Umbilical cord (tissue), 2 donors: ENCODE results near the gene FN3K. TPM values are rescaled to one million over a fixed set of nuclear protein-coding genes. Genes with fewer than 3 reads are reported as not detected.
"Not testable (repeated sequence)": the region's sequence is repeated elsewhere in the genome, so short reads cannot be mapped to it uniquely, and the experiment has no call there.

Experiments used
- DNase-seq: peaks from one replicate; pipeline ENCODE4 v3.0.0-alpha.2; 2015; ENCODE audit warnings: low spot score
- total RNA-seq: library from RNA; depleted of rRNA; stranded (reverse); fragments of >200 nt; gene quantifications from one replicate; pipeline ENCODE4 v1.2.3, GENCODE V29; 2014; ENCODE audit warnings: low replicate concordance; ENCODE audit not compliant: insufficient read depth

The FN3K gene
- total RNA-seq, 1 donor from 2014 or later = 3.4 TPM

- peak; percentile 30 for DNase-seq
Measured at GRCh38 chr17:82775001-82775823, 39.8 kb downstream of the FN3K start.

DNA sequence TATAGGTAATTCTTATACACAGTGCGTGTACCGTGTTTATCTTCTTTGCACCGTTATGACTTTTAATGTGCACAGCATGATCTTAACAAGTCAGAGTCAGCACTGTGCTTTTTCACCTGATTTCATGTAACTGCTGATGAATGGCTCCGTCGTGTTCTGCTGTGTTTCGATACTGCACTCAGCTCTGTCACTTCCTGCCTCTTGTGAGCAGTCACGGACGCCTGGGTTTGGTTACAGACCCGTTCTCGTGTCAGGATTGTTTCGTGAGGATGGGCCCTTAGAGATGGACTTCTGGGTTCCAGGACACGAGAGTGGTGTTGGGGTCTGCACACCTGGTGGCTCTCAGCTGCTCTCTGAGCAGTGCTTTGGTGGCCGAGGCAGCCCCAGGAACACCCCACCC is 41.0 kb downstream of the FN3K start:
- DNase-seq = no peak

GRCh38 chr17:82777778-82778375 is 42.5 kb downstream of the FN3K start:
- not testable (repeated sequence) for DNase-seq

DNA sequence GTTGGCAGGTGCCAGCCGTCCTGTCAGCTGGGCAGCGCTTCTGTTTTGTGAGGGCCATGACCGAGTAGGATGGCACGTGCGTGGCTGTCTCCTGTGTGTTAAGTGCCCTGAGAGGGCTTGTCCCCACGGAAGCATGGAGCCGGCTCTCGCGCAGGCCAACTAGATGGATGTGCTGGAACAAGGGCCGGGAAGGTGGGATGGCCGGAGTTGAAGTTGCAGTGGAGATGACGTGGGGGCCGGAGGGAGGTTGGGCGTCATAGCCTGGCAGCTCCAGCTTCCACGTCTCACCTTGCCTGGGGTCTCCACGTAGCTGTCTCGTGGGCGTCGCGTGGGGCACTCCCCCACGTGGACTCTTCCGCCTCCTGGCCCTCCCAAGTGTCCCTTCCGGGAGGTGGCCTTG is 44.1 kb downstream of the FN3K start:
- no peak for DNase-seq

- DNase-seq = no peak
Measured at GRCh38 chr17:82780195-82780594, 44.8 kb downstream of the FN3K start.

DNA sequence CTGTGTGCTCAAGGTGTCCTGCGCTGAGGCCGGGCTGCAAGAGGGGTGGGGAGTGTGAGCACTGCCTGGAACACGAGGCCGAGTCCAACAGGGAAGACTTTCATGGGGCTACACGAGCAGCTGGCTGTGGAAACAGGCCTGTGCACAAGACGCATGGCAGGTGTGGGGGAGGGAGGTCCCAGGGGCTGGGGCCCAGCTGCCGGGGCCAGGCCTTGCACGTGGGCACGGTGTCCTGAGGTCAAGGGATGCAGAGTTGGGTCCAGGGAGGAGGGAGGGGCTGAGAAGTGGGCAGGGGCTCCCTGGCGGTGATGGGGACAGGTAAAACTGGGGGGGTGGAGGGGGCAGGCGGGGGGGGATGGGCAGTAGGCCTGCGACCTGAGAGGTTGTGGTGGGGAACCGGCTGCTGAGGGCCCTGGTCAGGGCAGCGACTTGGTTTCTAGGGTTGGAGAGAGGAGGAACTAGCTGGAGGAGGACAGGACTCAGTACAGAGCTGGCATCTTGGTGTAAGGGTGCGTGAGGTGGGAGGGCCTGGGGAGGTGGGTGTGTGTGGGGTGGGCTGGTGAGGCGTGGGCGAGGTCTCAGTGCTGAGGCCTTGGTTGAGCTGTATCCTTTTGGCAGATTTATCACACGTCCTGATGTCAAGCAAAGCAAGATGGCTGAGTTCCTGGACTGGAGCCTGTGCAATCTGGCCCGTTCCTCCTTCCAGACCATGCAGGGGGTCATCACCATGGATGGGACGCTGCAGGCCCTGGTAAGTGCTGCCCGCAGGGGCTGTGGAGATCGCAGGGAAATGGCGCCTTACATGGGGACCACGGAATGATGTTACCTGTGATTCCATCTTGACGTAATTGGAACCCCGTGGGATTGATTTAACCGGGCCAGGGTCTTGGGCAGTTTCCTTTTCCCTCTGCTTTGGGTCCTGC is 45.8 kb downstream of the FN3K start:
- no peak for DNase-seq

GRCh38 chr17:82781894-82782274 is 46.5 kb downstream of the FN3K start:
- DNase-seq = peak; percentile 80

GRCh38 chr17:82782657-82783207 is 47.3 kb downstream of the FN3K start:
- DNase-seq = no peak

GRCh38 chr17:82783498-82783897 is 48.1 kb downstream of the FN3K start:
- no peak for DNase-seq

DNA sequence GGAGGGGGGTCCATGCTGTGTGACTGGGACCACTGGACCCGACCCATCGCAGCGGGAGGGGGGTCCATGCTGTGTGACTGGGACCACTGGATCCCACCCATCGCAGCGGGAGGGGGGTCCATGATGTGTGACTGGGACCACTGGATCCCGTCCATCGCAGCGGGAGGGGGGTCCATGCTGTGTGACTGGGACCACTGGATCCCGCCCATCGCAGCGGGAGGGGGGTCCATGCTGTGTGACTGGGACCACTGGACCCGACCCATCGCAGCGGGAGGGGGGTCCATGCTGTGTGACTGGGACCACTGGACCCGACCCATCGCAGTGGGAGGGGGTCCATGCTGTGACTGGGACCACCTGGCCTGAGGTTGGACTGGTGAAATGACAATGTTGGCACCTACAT is 50.2 kb downstream of the FN3K start:
- not testable (repeated sequence) for DNase-seq

DNA sequence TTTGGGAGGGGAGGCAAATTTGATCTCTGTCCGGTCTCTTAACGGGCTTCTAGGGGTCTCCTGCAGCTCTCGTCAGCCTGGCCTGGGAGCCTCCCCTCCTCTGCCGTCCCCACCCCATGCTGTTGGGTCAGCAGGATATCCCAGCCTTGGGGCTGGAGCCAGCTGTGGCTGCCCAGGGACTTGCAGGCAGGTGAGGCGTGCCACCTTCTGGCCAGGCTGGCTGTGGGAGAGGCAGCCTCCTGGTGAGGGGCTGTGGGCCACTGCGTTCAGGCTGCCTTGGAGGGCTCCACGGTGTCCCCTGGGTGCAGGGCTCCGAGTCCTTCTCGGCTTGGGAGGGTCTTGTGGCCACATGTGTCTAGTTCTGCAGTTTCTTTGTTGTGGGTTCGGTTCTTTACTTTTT is 51.0 kb downstream of the FN3K start:
- no peak for DNase-seq

GRCh38 chr17:82787081-82787848 is 51.9 kb downstream of the FN3K start:
- DNase-seq = peak; percentile 35

DNA sequence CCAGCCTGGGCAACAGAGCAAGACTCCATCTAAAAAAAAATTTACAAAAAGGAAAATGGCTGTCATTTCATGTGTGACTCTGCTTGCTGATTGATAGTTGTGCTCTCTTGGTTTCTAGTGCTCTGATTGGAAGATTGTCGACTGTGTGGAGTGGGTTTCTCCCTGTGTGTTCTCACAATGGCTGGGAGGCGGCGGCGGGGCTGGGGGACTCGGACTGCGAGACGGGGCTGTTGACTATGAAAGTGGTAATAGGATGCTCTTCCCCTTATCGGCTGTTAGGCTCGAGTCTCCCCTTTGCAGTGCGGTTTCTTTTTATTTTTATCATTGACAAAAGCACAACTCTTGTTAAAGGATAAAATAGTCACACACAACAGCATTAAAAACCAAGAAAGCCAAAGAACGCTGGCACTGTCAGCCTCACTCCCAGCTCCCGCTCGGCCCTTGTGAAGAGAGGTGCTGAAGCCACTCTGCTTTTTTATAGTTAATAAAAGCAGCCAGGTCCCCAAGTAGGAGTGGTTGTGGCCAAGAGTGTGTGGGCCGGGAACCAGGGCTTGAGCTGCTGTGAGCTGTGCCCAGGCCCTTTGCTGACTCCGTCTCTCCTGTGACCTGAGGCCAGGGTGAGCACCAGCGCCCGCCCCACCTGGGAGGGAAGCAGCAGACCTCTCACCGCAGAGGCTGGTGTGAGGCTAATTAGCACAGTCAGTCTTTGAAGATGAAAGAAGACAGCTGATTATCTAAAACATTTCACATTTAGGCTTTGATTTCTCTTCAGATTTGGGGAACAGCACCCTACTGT is 53.0 kb downstream of the FN3K start:
- DNase-seq = no peak

DNA sequence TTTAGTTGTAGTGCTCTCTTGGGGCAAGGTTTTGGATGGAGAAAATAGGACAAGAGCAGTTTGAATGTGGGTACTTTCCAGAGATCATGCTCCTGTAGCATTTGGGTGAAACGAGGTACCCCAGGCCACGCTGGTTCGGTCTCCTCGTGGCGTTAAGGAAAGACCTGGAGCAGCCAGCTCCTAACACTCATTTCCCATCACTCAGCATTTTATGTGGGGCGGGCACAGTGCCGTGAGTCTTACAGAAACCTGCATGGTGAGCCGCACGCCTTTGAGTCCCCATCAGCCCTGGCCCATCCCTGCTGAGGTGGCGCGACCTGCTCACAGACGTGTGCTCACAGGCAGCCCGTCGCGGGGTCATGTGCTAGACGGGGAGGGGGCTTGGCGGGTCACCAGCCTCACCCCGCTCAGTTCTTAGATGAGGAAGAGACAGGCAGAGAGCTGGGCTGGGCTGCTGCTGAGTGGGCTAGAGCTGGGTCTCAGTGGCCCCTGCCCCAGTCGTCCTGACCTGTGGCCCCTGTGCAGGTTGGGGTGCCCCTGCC is 53.7 kb downstream of the FN3K start:
- peak; percentile 33 for DNase-seq

DNA sequence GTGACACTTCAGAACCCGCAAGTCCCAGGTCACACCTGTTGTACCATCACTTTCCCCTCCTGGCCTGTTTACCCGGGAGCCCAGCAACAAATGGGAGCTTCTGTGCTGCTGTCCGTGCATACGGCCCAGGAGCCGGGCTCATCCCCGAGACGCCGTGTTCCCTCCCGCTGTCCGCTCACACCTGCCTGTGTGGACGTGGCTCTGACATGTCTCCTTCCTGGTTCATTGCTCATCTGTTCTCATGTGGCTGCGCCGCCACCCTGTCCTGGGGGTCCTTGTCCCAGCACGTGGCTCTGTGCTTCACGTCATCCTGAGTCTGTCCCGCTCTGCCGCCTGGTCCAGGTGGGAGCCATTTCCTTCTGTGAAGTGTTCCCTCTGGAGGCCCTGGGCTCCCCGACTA is 54.4 kb downstream of the FN3K start:
- DNase-seq = no peak

- DNase-seq = no peak
Measured at GRCh38 chr17:82790391-82790790, 55.0 kb downstream of the FN3K start.

DNA sequence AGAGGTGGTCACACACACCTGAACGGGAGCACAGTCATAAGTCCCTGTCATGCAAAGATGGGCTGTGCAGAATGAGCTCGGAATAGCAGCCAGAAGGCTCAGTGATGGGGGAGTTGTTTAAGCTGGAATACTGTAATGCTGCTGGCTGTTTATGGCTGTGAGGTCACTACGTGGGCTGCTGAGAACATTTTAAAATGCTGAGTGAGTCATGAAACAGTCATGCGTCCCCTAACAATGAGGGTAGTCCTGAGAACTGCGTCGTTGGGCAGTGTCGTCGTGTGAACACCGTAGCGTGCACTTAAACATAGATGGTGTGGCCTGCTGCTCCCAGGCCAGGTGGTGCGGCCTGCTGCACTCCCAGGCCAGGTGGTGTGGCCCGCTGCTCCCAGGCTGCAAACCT is 56.1 kb downstream of the FN3K start:
- DNase-seq = peak; percentile 16

- DNase-seq = peak; percentile 60
Measured at GRCh38 chr17:82793974-82794630, 58.7 kb downstream of the FN3K start.

DNA sequence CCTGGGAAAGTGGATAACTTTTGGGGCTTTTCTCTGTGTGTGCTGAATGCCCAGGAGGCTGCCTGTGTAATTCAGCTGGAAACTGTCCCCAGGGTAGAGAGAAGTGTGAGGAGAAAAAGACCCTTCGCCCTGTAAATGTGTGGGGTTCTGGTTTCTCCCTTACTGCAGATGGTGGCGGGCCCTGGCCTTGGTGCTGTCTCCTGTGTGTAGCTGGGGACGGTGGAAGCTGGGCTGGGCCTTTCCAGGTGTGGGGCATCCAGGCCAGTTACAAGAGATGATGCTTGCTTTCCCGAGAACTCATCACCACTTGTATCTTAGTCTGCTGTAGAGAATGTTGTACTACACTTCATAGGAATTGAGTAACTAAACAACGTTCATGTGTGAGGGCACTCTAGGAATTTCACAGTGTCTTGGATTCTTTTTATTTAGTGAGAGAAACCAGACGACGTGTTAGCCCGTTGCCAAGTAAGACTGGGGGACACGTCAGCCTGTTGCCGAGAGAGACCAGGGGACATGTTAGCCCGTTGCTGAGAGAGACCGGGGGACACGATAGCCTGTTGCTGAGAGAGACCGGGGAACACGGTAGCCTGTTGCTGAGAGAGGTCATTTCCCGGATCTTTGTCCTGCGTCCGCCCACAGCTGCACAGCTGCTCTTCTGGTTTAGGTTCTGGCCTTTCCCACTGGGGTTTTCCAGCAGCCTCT is 59.5 kb downstream of the FN3K start:
- DNase-seq = peak; percentile 28
